Rectal smooth muscle tissue (tissue), 1 donor: Measurements from ENCODE around the gene WNT9B.

Experiments
- H3K27ac ChIP-seq: one replicate; pipeline ENCODE4 v1.7.0; 2013; ENCODE audit warnings: low read depth, low read length, inconsistent platforms
- H3K27me3 ChIP-seq: one replicate; pipeline ENCODE4 v1.7.0; 2013; ENCODE audit warnings: low read length; ENCODE audit not compliant: control insufficient read depth, insufficient read depth
- H3K36me3 ChIP-seq: one replicate; pipeline ENCODE4 v1.7.0; 2013; ENCODE audit warnings: low read length; ENCODE audit not compliant: control insufficient read depth, insufficient read depth
- H3K4me1 ChIP-seq: one replicate; pipeline ENCODE4 v1.7.0; 2013; ENCODE audit warnings: low read length; ENCODE audit not compliant: control insufficient read depth, insufficient read depth
- H3K4me3 ChIP-seq: one replicate; pipeline ENCODE4 v1.7.0; 2013; ENCODE audit warnings: low read length
- H3K9ac ChIP-seq: one replicate; pipeline ENCODE4 v1.7.0; 2013; ENCODE audit warnings: low read length

WNT9B gene

DNA sequence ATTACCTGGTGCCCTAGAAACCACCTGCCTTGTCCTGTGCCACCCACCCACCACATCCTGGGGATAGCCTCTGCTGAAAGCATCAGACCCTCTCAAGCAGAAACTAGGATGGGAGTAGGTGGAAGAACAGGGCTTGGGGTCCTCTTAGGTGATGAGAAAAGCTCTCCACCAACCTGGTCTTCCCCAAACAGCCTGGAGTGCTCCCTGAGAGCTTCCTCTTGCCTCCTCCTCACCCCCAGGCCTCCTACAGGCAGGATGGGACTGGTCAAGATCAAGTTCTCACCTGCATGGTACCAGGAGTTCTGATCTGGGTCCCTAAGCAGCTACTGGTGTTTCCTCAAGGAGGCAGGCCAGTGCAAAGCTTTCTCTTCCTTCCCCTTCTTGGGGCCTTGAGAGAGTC is 15.4 kb downstream of the WNT9B start:
- Histone ChIP-seq H3K36me3 (no peaks in the 10 kb centered on the region), H3K4me1 (no peaks in the 10 kb centered on the region), H3K9ac (no peak overlapping the region), H3K27ac (no peak overlapping the region), H3K27me3 (peaks cover 5% of the 10 kb centered on the region), H3K4me3 (no peak overlapping the region)

DNA sequence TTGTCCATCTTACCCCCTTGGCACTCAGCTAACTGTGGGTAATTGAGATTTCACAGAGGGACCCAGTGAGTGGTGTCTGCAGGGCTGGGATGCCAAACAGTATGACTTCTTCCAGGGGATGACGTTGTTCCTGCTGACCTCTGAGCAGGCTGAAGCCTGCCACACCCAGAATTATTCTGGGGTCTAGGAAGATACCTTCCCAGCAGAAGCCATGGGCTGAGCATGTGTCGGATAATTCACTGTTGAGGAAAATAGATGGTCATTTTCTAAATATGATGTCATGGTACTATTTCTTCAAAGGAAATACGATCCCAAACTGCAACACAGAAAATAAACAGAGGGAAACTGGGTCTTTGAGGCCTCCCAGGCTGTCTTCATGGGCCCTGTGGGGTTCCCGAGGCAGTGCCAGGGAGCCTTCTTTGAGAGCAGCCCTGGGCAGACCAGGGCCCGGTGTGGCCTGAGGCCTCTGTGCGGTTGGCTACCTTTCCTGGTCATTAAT is 17.4 kb downstream of the WNT9B start:
- H3K27ac ChIP-seq = no peak overlapping the region
- H3K4me1 ChIP-seq = no peaks in the 10 kb centered on the region
- H3K36me3 ChIP-seq = no peaks in the 10 kb centered on the region
- H3K9ac ChIP-seq = no peak overlapping the region
- H3K27me3 ChIP-seq = peaks cover 3% of the 10 kb centered on the region
- H3K4me3 ChIP-seq = no peak overlapping the region

- H3K27ac ChIP-seq = no peak overlapping the region
- H3K9ac ChIP-seq = no peak overlapping the region
- no peaks in the 10 kb centered on the region for H3K4me1 ChIP-seq
- H3K4me3 ChIP-seq = no peak overlapping the region
- H3K36me3 ChIP-seq = no peaks in the 10 kb centered on the region
- peaks cover 2% of the 10 kb centered on the region for H3K27me3 ChIP-seq
Observed at GRCh38 chr17:46869296-46869695, 17.9 kb downstream of the WNT9B start.

- no peak overlapping the region for H3K27ac ChIP-seq
- H3K36me3 ChIP-seq = no peaks in the 10 kb centered on the region
- peaks cover 2% of the 10 kb centered on the region for H3K27me3 ChIP-seq
- H3K4me3 ChIP-seq = no peak overlapping the region
- no peak overlapping the region for H3K9ac ChIP-seq
- H3K4me1 ChIP-seq = no peaks in the 10 kb centered on the region
Observed at GRCh38 chr17:46869975-46870803, 18.8 kb downstream of the WNT9B start.

GRCh38 chr17:46872421-46872820 is 21.0 kb downstream of the WNT9B start:
- Histone ChIP-seq H3K4me3 (no peak overlapping the region), H3K4me1 (no peaks in the 10 kb centered on the region), H3K27ac (no peak overlapping the region), H3K9ac (no peak overlapping the region), H3K27me3 (no peaks in the 10 kb centered on the region), H3K36me3 (no peaks in the 10 kb centered on the region)

DNA sequence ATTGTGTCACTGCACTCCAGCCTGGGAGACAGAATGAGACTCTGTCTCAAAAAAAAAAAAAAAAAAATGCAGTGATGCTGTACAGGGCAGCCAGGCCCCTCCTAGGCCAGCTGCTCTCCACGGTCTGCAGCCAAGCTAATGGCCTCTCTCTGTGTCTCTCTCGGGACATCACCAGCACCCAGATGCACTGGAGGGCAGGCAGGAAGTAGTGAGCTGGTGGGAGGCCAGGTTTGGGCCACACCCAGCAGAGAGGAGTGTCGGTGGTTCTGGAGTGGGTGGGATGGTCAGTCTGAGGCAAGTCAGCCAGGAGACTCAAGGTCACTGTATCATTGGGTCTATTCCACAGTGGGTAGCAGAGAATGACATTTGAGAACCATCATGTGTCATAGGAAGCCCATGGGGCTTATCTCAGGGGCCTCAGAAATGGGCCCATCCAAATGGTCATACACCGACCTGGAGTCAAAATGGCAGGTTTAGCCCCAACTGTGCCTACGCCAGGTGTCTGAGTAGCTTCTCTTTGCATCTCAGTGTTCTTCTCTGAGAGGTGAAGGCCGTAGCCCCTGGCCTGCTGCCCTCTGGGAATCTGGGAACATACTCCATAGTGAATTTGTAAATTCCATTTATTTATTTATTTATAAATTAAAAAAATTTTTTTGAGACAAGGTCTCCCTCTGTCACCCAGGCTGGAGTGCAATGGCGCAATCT is 22.7 kb downstream of the WNT9B start:
- H3K27me3 ChIP-seq = no peaks in the 10 kb centered on the region
- no peaks in the 10 kb centered on the region for H3K4me1 ChIP-seq
- H3K27ac ChIP-seq = no peak overlapping the region

DNA sequence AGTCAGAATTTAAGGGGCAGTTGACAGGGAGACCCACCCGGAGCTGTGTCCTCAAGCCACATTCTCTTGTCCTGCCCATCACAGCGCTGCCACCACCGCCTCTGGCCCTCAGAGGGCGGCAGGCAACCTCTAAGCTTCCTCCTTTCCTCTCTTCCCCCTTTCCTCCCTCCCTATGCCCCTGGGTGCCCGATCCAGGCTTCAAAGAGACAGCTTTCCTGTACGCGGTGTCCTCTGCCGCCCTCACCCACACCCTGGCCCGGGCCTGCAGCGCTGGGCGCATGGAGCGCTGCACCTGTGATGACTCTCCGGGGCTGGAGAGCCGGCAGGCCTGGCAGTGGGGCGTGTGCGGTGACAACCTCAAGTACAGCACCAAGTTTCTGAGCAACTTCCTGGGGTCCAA is 23.5 kb downstream of the WNT9B start:
- H3K4me1 ChIP-seq = no peaks in the 10 kb centered on the region
- no peak overlapping the region for H3K27ac ChIP-seq
- no peaks in the 10 kb centered on the region for H3K36me3 ChIP-seq
- no peaks in the 10 kb centered on the region for H3K27me3 ChIP-seq
- no peak overlapping the region for H3K4me3 ChIP-seq
- no peak overlapping the region for H3K9ac ChIP-seq

More for the DNA sequence above, 22.7 kb downstream of the WNT9B start:
- no peaks in the 10 kb centered on the region for H3K36me3 ChIP-seq
- no peak overlapping the region for H3K9ac ChIP-seq
- no peak overlapping the region for H3K4me3 ChIP-seq

- Histone ChIP-seq H3K27me3 (no peaks in the 10 kb centered on the region), H3K36me3 (no peaks in the 10 kb centered on the region), H3K9ac (no peak overlapping the region), H3K4me3 (no peak overlapping the region), H3K4me1 (no peaks in the 10 kb centered on the region), H3K27ac (no peak overlapping the region)
Observed at GRCh38 chr17:46875849-46876352, 24.5 kb downstream of the WNT9B start.

DNA sequence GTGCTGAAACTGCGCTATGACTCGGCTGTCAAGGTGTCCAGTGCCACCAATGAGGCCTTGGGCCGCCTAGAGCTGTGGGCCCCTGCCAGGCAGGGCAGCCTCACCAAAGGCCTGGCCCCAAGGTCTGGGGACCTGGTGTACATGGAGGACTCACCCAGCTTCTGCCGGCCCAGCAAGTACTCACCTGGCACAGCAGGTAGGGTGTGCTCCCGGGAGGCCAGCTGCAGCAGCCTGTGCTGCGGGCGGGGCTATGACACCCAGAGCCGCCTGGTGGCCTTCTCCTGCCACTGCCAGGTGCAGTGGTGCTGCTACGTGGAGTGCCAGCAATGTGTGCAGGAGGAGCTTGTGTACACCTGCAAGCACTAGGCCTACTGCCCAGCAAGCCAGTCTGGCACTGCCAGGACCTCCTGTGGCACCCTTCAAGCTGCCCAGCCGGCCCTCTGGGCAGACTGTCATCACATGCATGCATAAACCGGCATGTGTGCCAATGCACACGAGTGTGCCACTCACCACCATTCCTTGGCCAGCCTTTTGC is 25.0 kb downstream of the WNT9B start:
- Histone ChIP-seq H3K27ac (no peak overlapping the region), H3K4me1 (no peaks in the 10 kb centered on the region), H3K4me3 (no peak overlapping the region), H3K36me3 (no peaks in the 10 kb centered on the region), H3K27me3 (no peaks in the 10 kb centered on the region), H3K9ac (no peak overlapping the region)

- Histone ChIP-seq H3K4me1 (no peaks in the 10 kb centered on the region), H3K4me3 (no peak overlapping the region), H3K27ac (no peak overlapping the region), H3K27me3 (no peaks in the 10 kb centered on the region), H3K9ac (no peak overlapping the region), H3K36me3 (no peaks in the 10 kb centered on the region)
Observed at GRCh38 chr17:46876926-46877325, 25.5 kb downstream of the WNT9B start.

DNA sequence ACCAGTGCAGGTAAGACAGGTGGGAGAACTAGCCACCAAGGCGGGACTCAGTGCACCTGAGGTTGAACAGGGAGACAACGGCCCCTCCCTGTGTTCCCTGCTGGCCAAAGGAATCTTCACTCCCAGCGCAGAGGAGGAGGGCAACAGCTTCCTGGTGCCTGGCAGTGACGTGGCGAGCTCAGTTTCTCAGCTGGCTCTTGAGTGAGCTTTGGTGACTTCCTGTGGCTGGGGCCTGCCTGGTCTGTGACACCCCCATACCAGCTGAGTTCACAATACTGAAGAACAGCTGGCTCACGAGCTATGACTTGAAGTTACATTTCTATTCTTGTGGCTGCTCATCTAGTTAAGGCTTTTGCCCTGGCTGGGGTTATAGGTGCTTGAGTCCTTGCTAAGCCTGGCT is 26.1 kb downstream of the WNT9B start:
- Histone ChIP-seq H3K27ac (no peak overlapping the region), H3K36me3 (no peaks in the 10 kb centered on the region), H3K4me3 (no peak overlapping the region), H3K9ac (no peak overlapping the region), H3K4me1 (no peaks in the 10 kb centered on the region), H3K27me3 (no peaks in the 10 kb centered on the region)

GRCh38 chr17:46878055-46878454 is 26.7 kb downstream of the WNT9B start:
- H3K9ac ChIP-seq = no peak overlapping the region
- H3K4me3 ChIP-seq = no peak overlapping the region
- no peaks in the 10 kb centered on the region for H3K4me1 ChIP-seq
- no peaks in the 10 kb centered on the region for H3K36me3 ChIP-seq
- no peak overlapping the region for H3K27ac ChIP-seq
- H3K27me3 ChIP-seq = no peaks in the 10 kb centered on the region
